ENCODE results near the gene ISM1.

ISM1 gene

GRCh38 chr20:13320702-13321101, 99.6 kb downstream of the ISM1 start:
- TF ChIP-seq ZFX (IDR thresholded peaks at IDR 0.05), result no peak
- no peak for TF ChIP-seq CTCF (conservative IDR thresholded peaks at IDR 0.05)
- no peak overlapping the region for H3K27ac ChIP-seq

GRCh38 chr20:13321416-13321815, 100.3 kb downstream of the ISM1 start:
- no peak overlapping the region for H3K27ac ChIP-seq
- TF ChIP-seq ZFX (IDR thresholded peaks at IDR 0.05), result no peak
- TF ChIP-seq CTCF (conservative IDR thresholded peaks at IDR 0.05), result no peak

GRCh38 chr20:13322198-13322597, 101.1 kb downstream of the ISM1 start:
- no peak for TF ChIP-seq ZFX (IDR thresholded peaks at IDR 0.05)
- no peak for TF ChIP-seq CTCF (conservative IDR thresholded peaks at IDR 0.05)
- H3K27ac ChIP-seq, result no peak overlapping the region

GRCh38 chr20:13322621-13323020, 101.5 kb downstream of the ISM1 start:
- no peak overlapping the region for H3K27ac ChIP-seq
- no peak for TF ChIP-seq CTCF (conservative IDR thresholded peaks at IDR 0.05)
- no peak for TF ChIP-seq ZFX (IDR thresholded peaks at IDR 0.05)

- no peak overlapping the region for H3K27ac ChIP-seq
- TF ChIP-seq CTCF (conservative IDR thresholded peaks at IDR 0.05) (peak; percentile 66), ZFX (IDR thresholded peaks at IDR 0.05) (no peak)
These were observed 104.0 kb downstream of the ISM1 start for GRCh38 chr20:13325033-13325432.

GRCh38 chr20:13325796-13326340, 104.8 kb downstream of the ISM1 start:
- no peak for TF ChIP-seq ZFX (IDR thresholded peaks at IDR 0.05)
- no peak for TF ChIP-seq CTCF (conservative IDR thresholded peaks at IDR 0.05)
- no peak overlapping the region for H3K27ac ChIP-seq

GRCh38 chr20:13331536-13331935, 110.5 kb downstream of the ISM1 start:
- no peak for TF ChIP-seq CTCF (conservative IDR thresholded peaks at IDR 0.05)
- TF ChIP-seq ZFX (IDR thresholded peaks at IDR 0.05), result no peak
- no peak overlapping the region for H3K27ac ChIP-seq
